SK-N-SH (cell line): ENCODE data around the gene WSCD1. TPM values are rescaled to one million over a fixed set of nuclear protein-coding genes. Genes with fewer than 3 reads are reported as not detected.

Source experiments
- CTCF ChIA-PET: fragments of 300-600, 350-600 bp; formaldehyde crosslinking; extraction: SDS; loops from one replicate; lab custom pipeline; 2021; lab: Yijun Ruan, JAX
- POLR2A ChIA-PET: fragments of 350-600 bp; sonication (Branson Sonifier 250); formaldehyde crosslinking; extraction: SDS; loops from one replicate; lab custom pipeline; 2020; ENCODE audit warnings: antibody characterized with exemption, inconsistent platforms; lab: Yijun Ruan, JAX
- DNase-seq: peaks from one replicate; pipeline ENCODE4 v3.0.0; 2012
- H2AFZ ChIP-seq: fragments of 200-600 bp; sonication (generic); 2 replicates; pipeline ENCODE4 v1.8.1; 2016; ENCODE audit warnings: antibody characterized with exemption, mild to moderate bottlenecking, low read depth
- H3F3A ChIP-seq: fragments of 200-600 bp; sonication (generic); replicated peaks from 2 replicates; pipeline ENCODE3; 2016; ENCODE audit warnings: antibody characterized with exemption, mild to moderate bottlenecking; ENCODE audit not compliant: insufficient read depth
- H3K27ac ChIP-seq, 2 experiments: fragments of 200-500 bp in 1 of 2; fragments of 200-600 bp in 1 of 2; sonication (Bioruptor generic) in 1 of 2; sonication (generic), shearing (Covaris generic) in 1 of 2; 2 replicates each; pipeline versions ENCODE4 v1.5.1 to v1.6.1; 2014 to 2016; ENCODE audit warnings: low read depth in 2 of 2, inconsistent platforms in 1 of 2, low read length in 1 of 2, mild to moderate bottlenecking in 1 of 2, mixed read lengths in 1 of 2
- H3K27me3 ChIP-seq: fragments of 200-600 bp; sonication (generic), shearing (Covaris generic); 2 replicates; pipeline ENCODE4 v1.6.1; 2016; ENCODE audit warnings: mixed run types; ENCODE audit not compliant: insufficient read depth
- H3K36me3 ChIP-seq, 2 experiments: fragments of 200-500 bp in 1 of 2; fragments of 200-600 bp in 1 of 2; sonication (Bioruptor generic) in 1 of 2; sonication (generic) in 1 of 2; replicated peaks in 1 of 2; 2 replicates each; pipeline versions ENCODE3 to v1.5.1; 2014 to 2016; ENCODE audit warnings: low read length in 1 of 2, mild to moderate bottlenecking in 1 of 2; ENCODE audit not compliant: insufficient read depth in 2 of 2, control insufficient read depth in 1 of 2
- H3K4me1 ChIP-seq, 2 experiments: fragments of 200-500 bp in 1 of 2; fragments of 200-600 bp in 1 of 2; sonication (Bioruptor generic) in 1 of 2; sonication (generic), shearing (Covaris generic) in 1 of 2; 2 replicates each; pipeline versions ENCODE4 v1.5.1 to v1.6.1; 2014 to 2016; ENCODE audit warnings: low read depth in 1 of 2, low read length in 1 of 2, mixed run types in 1 of 2; ENCODE audit not compliant: insufficient read depth in 2 of 2, control insufficient read depth in 1 of 2
- H3K4me2 ChIP-seq: fragments of 200-600 bp; sonication (generic), shearing (Covaris generic); 2 replicates; pipeline ENCODE4 v1.6.1; 2017; ENCODE audit warnings: mixed run types
- H3K4me3 ChIP-seq, 2 experiments: fragments of 200-500 bp in 1 of 2; fragments of 200-600 bp in 1 of 2; sonication (Bioruptor generic) in 1 of 2; sonication (generic), shearing (Covaris generic) in 1 of 2; 2 replicates each; pipeline versions ENCODE4 v1.5.1 to v1.8.1; 2014 to 2016; ENCODE audit warnings: low read depth in 2 of 2, inconsistent platforms in 1 of 2, low read length in 1 of 2, mild to moderate bottlenecking in 1 of 2, mixed read lengths in 1 of 2, moderate library complexity in 1 of 2
- H3K79me2 ChIP-seq: fragments of 200-600 bp; sonication (generic); 2 replicates; pipeline ENCODE4 v1.8.1; 2017; ENCODE audit warnings: mild to moderate bottlenecking; ENCODE audit not compliant: insufficient read depth
- H3K9ac ChIP-seq: fragments of 200-600 bp; sonication (generic); 2 replicates; pipeline ENCODE4 v1.6.1; 2017; ENCODE audit warnings: mixed run types
- H3K9me2 ChIP-seq: fragments of 200-600 bp; sonication (generic); 2 replicates; pipeline ENCODE4 v1.6.1; 2017; ENCODE audit warnings: mixed run types
- H3K9me3 ChIP-seq: fragments of 200-600 bp; sonication (generic); 2 replicates; pipeline ENCODE4 v1.6.1; 2017; ENCODE audit warnings: mixed run types, mild to moderate bottlenecking, moderate library complexity
- H4K20me1 ChIP-seq: fragments of 200-600 bp; sonication (generic); 2 replicates; pipeline ENCODE4 v1.6.1; 2017; ENCODE audit warnings: mild to moderate bottlenecking, mixed run types; ENCODE audit not compliant: insufficient read depth
- EP300 ChIP-seq, 2 experiments: IDR thresholded peaks; 2 replicates each; pipeline versions ENCODE4 v1.4.0 to v1.6.1; 2012; ENCODE audit warnings: borderline replicate concordance in 1 of 2, low read depth in 1 of 2, low read length in 1 of 2
- EZH2phosphoT487 ChIP-seq: fragments of 200-600 bp; sonication (generic); IDR thresholded peaks from 2 replicates; pipeline ENCODE4 v1.6.1; 2017; ENCODE audit warnings: low read depth, mixed run types, mild to moderate bottlenecking, antibody characterized with exemption, moderate library complexity, borderline replicate concordance
- FOXM1 ChIP-seq: IDR thresholded peaks from 2 replicates; pipeline ENCODE4 v1.4.0; 2012; ENCODE audit warnings: low read depth, mild to moderate bottlenecking
- GATA2 ChIP-seq: sonication (generic); formaldehyde crosslinking; IDR thresholded peaks from 2 replicates; pipeline ENCODE4 v1.5.0; 2020; ENCODE audit warnings: mild to moderate bottlenecking, missing genetic modification reagents
- IRF3 ChIP-seq: fragments of 150-350 bp; IDR thresholded peaks from 2 replicates; pipeline ENCODE4 v1.6.1; 2016; ENCODE audit warnings: mild to moderate bottlenecking, low read depth, low read length
- JUND ChIP-seq: IDR thresholded peaks from 2 replicates; pipeline ENCODE4 v1.4.0; 2012
- NFIC ChIP-seq: IDR thresholded peaks from 2 replicates; pipeline ENCODE4 v1.4.0; 2012; ENCODE audit warnings: borderline replicate concordance
- NRF1 ChIP-seq: IDR thresholded peaks from 2 replicates; pipeline ENCODE4 v1.6.1; 2012; ENCODE audit warnings: low read depth, mild to moderate bottlenecking, low read length
- RXRA ChIP-seq: IDR thresholded peaks from 2 replicates; pipeline ENCODE4 v1.4.0; 2012; ENCODE audit warnings: low read depth, mild to moderate bottlenecking, borderline replicate concordance
- SIN3A ChIP-seq: IDR thresholded peaks from 2 replicates; pipeline ENCODE4 v1.6.1; 2012; ENCODE audit warnings: low read depth, mild to moderate bottlenecking, low read length, moderate library complexity, borderline replicate concordance
- SMC3 ChIP-seq: IDR thresholded peaks from 2 replicates; pipeline ENCODE4 v1.6.1; 2012; ENCODE audit warnings: low read depth, low read length, improper control_type of control experiment
- TCF12 ChIP-seq: IDR thresholded peaks from 2 replicates; pipeline ENCODE4 v1.4.0; 2012
- USF2 ChIP-seq: fragments of 150-350 bp; IDR thresholded peaks from 2 replicates; pipeline ENCODE4 v1.6.1; 2017; ENCODE audit warnings: antibody characterized with exemption, low read length, low read depth, borderline replicate concordance
- YY1 ChIP-seq: IDR thresholded peaks from 2 replicates; pipeline ENCODE4 v1.4.0; 2012; ENCODE audit warnings: low read depth, mild to moderate bottlenecking
- ZBTB33 ChIP-seq: IDR thresholded peaks from 2 replicates; pipeline ENCODE4 v1.4.0; 2012; ENCODE audit warnings: low read depth, borderline replicate concordance
- WGBS: methylation state at CpG from one replicate; pipeline ENCODE4 v1.1.6; 2017; ENCODE audit warnings: low lambda C conversion rate; 5-methylcytosine and 5-hydroxymethylcytosine counted together
- polyA plus RNA-seq, 3 experiments: library from polyadenylated mRNA; depleted of rRNA; stranded (reverse); fragments of >200 nt; gene quantifications; 2 replicates each; pipeline ENCODE4 v1.2.3, GENCODE V29; 2012

WSCD1 gene
- polyA plus RNA-seq, 1 of the 3 experiments (the other 2 are of a cell fraction): 0.03 TPM

DNA sequence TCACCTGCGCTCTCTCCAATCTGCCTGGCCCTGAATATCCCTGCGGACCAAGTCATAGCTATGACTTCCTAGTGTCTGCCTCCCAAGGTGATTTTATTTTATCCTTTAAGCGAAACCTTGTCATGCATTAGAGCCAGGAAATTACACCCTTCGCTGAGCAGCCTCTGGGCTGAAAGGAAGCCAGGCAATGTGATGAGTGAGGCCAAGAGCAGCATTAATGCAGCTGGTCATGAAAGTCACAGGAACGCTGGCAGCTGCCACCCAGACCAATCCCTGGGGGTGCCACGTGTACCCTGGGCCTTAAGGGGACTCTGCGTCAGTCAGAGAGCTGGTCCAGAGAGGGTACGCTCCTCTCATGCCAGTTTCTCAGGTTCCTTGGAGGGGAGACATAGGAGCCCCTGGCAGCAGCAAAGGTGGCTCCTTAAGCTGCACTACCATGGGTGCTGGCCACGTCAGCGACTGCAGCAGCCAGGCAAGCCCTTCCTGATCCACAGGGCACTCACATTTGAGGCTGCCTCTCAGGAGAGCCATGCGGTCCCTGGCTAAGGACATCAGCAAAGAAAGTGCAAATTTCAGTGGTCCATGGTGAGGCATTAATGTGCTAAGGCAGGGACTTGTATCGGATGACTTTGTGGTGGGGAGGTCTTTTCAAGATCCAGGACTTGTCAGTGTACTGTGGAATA, 42.7 kb upstream of the WSCD1 start:
- POLR2A ChIA-PET: no interaction called here
- CTCF ChIA-PET: no interaction called here
- H3K9me2 ChIP-seq: no peaks in the 10 kb centered on the region
- TF ChIP-seq JUND (no peak), FOXM1 (no peak), EZH2phosphoT487 (no peak), GATA2 (no peak)
- no peaks in the 10 kb centered on the region for H3K79me2 ChIP-seq
- no peak overlapping the region for H3K4me2 ChIP-seq
- WGBS: 20% methylated on average over 6 of the region's 12 CpGs
- H3K9ac ChIP-seq: no peak overlapping the region
- H3K9me3 ChIP-seq: no peaks in the 10 kb centered on the region
- no peak overlapping the region for H2AFZ ChIP-seq
- peaks cover 17% of the 10 kb centered on the region; the same call in 1 of the 2 replicates for H3K27me3 ChIP-seq
- H4K20me1 ChIP-seq: no peaks in the 10 kb centered on the region
- H3F3A ChIP-seq: no peaks in the 10 kb centered on the region
- no peak overlapping the region for H3K27ac ChIP-seq
- H3K4me3 ChIP-seq: no peak overlapping the region
- no peak for DNase-seq
- no peaks in the 10 kb centered on the region for H3K36me3 ChIP-seq
- H3K4me1 ChIP-seq: no peaks in the 10 kb centered on the region

GRCh38 chr17:6028294-6028693, 41.9 kb upstream of the WSCD1 start:
- Histone ChIP-seq H3K27me3 (peaks cover 12% of the 10 kb centered on the region; the same call in 1 of the 2 replicates), H3F3A (no peaks in the 10 kb centered on the region), H3K4me2 (no peak overlapping the region), H3K79me2 (no peaks in the 10 kb centered on the region), H3K27ac (no peak overlapping the region), H3K9me3 (no peaks in the 10 kb centered on the region), H4K20me1 (no peaks in the 10 kb centered on the region), H3K4me1 (no peaks in the 10 kb centered on the region), H3K9ac (no peak overlapping the region), H3K9me2 (no peaks in the 10 kb centered on the region), H3K4me3 (no peak overlapping the region), H2AFZ (no peak overlapping the region), H3K36me3 (no peaks in the 10 kb centered on the region)
- CTCF ChIA-PET: no interaction called here
- no peak for TF ChIP-seq YY1
- no peak for TF ChIP-seq IRF3
- no peak for TF ChIP-seq NFIC
- TF ChIP-seq TCF12: no peak
- TF ChIP-seq RXRA: no peak
- no peak for TF ChIP-seq SIN3A
- TF ChIP-seq NRF1: no peak
- no peak for TF ChIP-seq EP300 (IDR thresholded peaks at IDR 0.05; ENCODE audit: borderline replicate concordance in 1 of 2, low read depth in 1 of 2, low read length in 1 of 2)
- no peak for TF ChIP-seq GATA2
- TF ChIP-seq FOXM1: no peak
- TF ChIP-seq EZH2phosphoT487: no peak
- no peak for TF ChIP-seq SMC3
- no peak for TF ChIP-seq JUND
- no peak for TF ChIP-seq ZBTB33
- TF ChIP-seq USF2: no peak
- POLR2A ChIA-PET: no interaction called here
- WGBS: 62% methylated on average over 10 of the region's 10 CpGs
- DNase-seq: no peak
